Neural cell (in vitro differentiated cells): ENCODE data around the gene RPS4Y1. TPM values are rescaled to one million over a fixed set of nuclear protein-coding genes. Genes with fewer than 3 reads are reported as not detected.

Source experiments
- H2AFZ ChIP-seq: fragments of 200-600, 300-800 bp; sonication (generic), shearing (Covaris generic); 2 replicates; pipeline ENCODE4 v1.6.0; 2014; ENCODE audit warnings: low read depth, mild to moderate bottlenecking, antibody characterized with exemption, low read length, moderate library complexity
- H3F3A ChIP-seq: fragments of 200-600 bp; shearing (Covaris generic); 2 replicates; pipeline ENCODE4 v1.6.1; 2016; ENCODE audit warnings: mild to moderate bottlenecking, moderate library complexity, mixed read lengths, antibody characterized with exemption, low read length; ENCODE audit not compliant: insufficient read depth, poor library complexity, severe bottlenecking
- H3K27ac ChIP-seq: fragments of 200-600, 300-800 bp; sonication (generic), shearing (Covaris generic); 2 replicates; pipeline ENCODE4 v1.5.1; 2014; ENCODE audit warnings: mild to moderate bottlenecking, low read length, moderate library complexity
- H3K27me3 ChIP-seq: fragments of 300-800, 200-600 bp; sonication (generic), shearing (Covaris generic); 2 replicates; pipeline ENCODE4 v1.6.0; 2014; ENCODE audit warnings: mild to moderate bottlenecking, low read depth, low read length, moderate library complexity; ENCODE audit not compliant: insufficient read depth
- H3K36me3 ChIP-seq: fragments of 300-800, 200-600 bp; sonication (generic), shearing (Covaris generic); 2 replicates; pipeline ENCODE4 v1.5.1; 2014; ENCODE audit warnings: mild to moderate bottlenecking, antibody characterized with exemption, low read length, moderate library complexity; ENCODE audit not compliant: insufficient read depth
- H3K4me2 ChIP-seq: fragments of 300-800, 200-600 bp; sonication (generic), shearing (Covaris generic); 2 replicates; pipeline ENCODE4 v1.6.0; 2014; ENCODE audit warnings: mild to moderate bottlenecking, low read length
- H3K4me3 ChIP-seq: fragments of 300-800, 200-600 bp; sonication (generic), shearing (Covaris generic); 2 replicates; pipeline ENCODE4 v1.5.1; 2014; ENCODE audit warnings: mild to moderate bottlenecking, low read length, moderate library complexity
- H3K79me2 ChIP-seq: fragments of 200-600 bp; shearing (Covaris generic); replicated peaks from 2 replicates; pipeline ENCODE4 v1.6.0; 2014; ENCODE audit warnings: mild to moderate bottlenecking, low read length, moderate library complexity; ENCODE audit not compliant: insufficient read depth
- H3K9ac ChIP-seq: fragments of 300-800, 200-600 bp; sonication (generic), shearing (Covaris generic); 2 replicates; pipeline ENCODE4 v1.6.1; 2016; ENCODE audit warnings: mild to moderate bottlenecking, low read length, mixed read lengths
- H3K9me2 ChIP-seq: fragments of 200-600 bp; shearing (Covaris generic); 2 replicates; pipeline ENCODE4 v1.6.1; 2016; ENCODE audit warnings: mild to moderate bottlenecking, low read length, mixed read lengths; ENCODE audit not compliant: insufficient read depth
- H3K9me3 ChIP-seq: fragments of 200-600, 300-800 bp; sonication (generic), shearing (Covaris generic); 2 replicates; pipeline ENCODE4 v1.6.1; 2016; ENCODE audit warnings: mild to moderate bottlenecking, mixed run types, low read length, moderate library complexity, mixed read lengths
- H4K20me1 ChIP-seq: fragments of 200-600 bp; shearing (Covaris generic); 2 replicates; pipeline ENCODE4 v1.6.1; 2016; ENCODE audit warnings: mild to moderate bottlenecking, mixed run types; ENCODE audit not compliant: insufficient read depth
- EP300 ChIP-seq: fragments of 450-650 bp; conservative IDR thresholded peaks from 2 replicates; pipeline ENCODE4 v1.6.1; 2014; ENCODE audit warnings: antibody characterized with exemption, mild to moderate bottlenecking, moderate library complexity; ENCODE audit not compliant: poor library complexity, severe bottlenecking
- EZH2 ChIP-seq: fragments of 200-600, 300-800 bp; shearing (Covaris generic), sonication (generic); IDR thresholded peaks from 2 replicates; pipeline ENCODE4 v1.6.1; 2014; ENCODE audit warnings: antibody characterized with exemption, low read length, borderline replicate concordance, mild to moderate bottlenecking; ENCODE audit not compliant: insufficient read depth, poor library complexity, severe bottlenecking
- MXI1 ChIP-seq: fragments of 450-650 bp; conservative IDR thresholded peaks from 2 replicates; pipeline ENCODE4 v1.6.1; 2014; ENCODE audit warnings: antibody characterized with exemption, mild to moderate bottlenecking; ENCODE audit not compliant: poor library complexity, severe bottlenecking
- POLR2AphosphoS5 ChIP-seq: IDR thresholded peaks from 2 replicates; pipeline ENCODE4 v1.6.1; 2012
- RAD21 ChIP-seq: fragments of 450-650 bp; conservative IDR thresholded peaks from 2 replicates; pipeline ENCODE4 v1.6.1; 2014; ENCODE audit warnings: antibody characterized with exemption, mild to moderate bottlenecking, moderate library complexity
- SMC3 ChIP-seq: fragments of 450-650 bp; conservative IDR thresholded peaks from 2 replicates; pipeline ENCODE4 v1.6.1; 2014; ENCODE audit warnings: antibody characterized with exemption, mild to moderate bottlenecking, moderate library complexity; ENCODE audit not compliant: poor library complexity
- TAF1 ChIP-seq: IDR thresholded peaks from 2 replicates; pipeline ENCODE4 v1.6.1; 2012; ENCODE audit warnings: low read depth
- polyA plus RNA-seq: library from polyadenylated mRNA; depleted of rRNA; stranded (reverse); fragments of >200 nt; gene quantifications from 2 replicates; pipeline ENCODE4 v1.2.3, GENCODE V29; 2014
- TF ChIP-seq, protein P1 (sequence below): fragments of 450-650 bp; IDR thresholded peaks from 2 replicates; pipeline ENCODE4 v1.5.1; 2014; ENCODE audit warnings: antibody characterized with exemption, mild to moderate bottlenecking, moderate library complexity; ENCODE audit not compliant: poor library complexity, severe bottlenecking
- TF ChIP-seq, protein P2 (sequence below): IDR thresholded peaks from 2 replicates; pipeline ENCODE4 v1.6.1; 2012; ENCODE audit warnings: borderline replicate concordance

The RPS4Y1 gene
- polyA plus RNA-seq, 1 donor from 2014 or later: 224 TPM

- Histone ChIP-seq H3K27ac (no peak overlapping the region), H4K20me1 (no peaks in the 10 kb centered on the region), H3K4me2 (no peak overlapping the region), H3K9me3 (no peaks in the 10 kb centered on the region), H3K9me2 (no peaks in the 10 kb centered on the region), H3K79me2 (no peaks in the 10 kb centered on the region), H3K27me3 (no peaks in the 10 kb centered on the region), H3F3A (no peaks in the 10 kb centered on the region), H3K36me3 (no peaks in the 10 kb centered on the region), H2AFZ (no peak overlapping the region), H3K9ac (no peak overlapping the region), H3K4me3 (no peak overlapping the region)
- no peak for TF ChIP-seq SMC3
- TF ChIP-seq RAD21: no peak
- TF ChIP-seq TAF1: no peak
- TF ChIP-seq, protein P1, sequence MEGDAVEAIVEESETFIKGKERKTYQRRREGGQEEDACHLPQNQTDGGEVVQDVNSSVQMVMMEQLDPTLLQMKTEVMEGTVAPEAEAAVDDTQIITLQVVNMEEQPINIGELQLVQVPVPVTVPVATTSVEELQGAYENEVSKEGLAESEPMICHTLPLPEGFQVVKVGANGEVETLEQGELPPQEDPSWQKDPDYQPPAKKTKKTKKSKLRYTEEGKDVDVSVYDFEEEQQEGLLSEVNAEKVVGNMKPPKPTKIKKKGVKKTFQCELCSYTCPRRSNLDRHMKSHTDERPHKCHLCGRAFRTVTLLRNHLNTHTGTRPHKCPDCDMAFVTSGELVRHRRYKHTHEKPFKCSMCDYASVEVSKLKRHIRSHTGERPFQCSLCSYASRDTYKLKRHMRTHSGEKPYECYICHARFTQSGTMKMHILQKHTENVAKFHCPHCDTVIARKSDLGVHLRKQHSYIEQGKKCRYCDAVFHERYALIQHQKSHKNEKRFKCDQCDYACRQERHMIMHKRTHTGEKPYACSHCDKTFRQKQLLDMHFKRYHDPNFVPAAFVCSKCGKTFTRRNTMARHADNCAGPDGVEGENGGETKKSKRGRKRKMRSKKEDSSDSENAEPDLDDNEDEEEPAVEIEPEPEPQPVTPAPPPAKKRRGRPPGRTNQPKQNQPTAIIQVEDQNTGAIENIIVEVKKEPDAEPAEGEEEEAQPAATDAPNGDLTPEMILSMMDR: no peak
- no peak for TF ChIP-seq MXI1
- TF ChIP-seq EZH2: no peak
- TF ChIP-seq, protein P2, sequence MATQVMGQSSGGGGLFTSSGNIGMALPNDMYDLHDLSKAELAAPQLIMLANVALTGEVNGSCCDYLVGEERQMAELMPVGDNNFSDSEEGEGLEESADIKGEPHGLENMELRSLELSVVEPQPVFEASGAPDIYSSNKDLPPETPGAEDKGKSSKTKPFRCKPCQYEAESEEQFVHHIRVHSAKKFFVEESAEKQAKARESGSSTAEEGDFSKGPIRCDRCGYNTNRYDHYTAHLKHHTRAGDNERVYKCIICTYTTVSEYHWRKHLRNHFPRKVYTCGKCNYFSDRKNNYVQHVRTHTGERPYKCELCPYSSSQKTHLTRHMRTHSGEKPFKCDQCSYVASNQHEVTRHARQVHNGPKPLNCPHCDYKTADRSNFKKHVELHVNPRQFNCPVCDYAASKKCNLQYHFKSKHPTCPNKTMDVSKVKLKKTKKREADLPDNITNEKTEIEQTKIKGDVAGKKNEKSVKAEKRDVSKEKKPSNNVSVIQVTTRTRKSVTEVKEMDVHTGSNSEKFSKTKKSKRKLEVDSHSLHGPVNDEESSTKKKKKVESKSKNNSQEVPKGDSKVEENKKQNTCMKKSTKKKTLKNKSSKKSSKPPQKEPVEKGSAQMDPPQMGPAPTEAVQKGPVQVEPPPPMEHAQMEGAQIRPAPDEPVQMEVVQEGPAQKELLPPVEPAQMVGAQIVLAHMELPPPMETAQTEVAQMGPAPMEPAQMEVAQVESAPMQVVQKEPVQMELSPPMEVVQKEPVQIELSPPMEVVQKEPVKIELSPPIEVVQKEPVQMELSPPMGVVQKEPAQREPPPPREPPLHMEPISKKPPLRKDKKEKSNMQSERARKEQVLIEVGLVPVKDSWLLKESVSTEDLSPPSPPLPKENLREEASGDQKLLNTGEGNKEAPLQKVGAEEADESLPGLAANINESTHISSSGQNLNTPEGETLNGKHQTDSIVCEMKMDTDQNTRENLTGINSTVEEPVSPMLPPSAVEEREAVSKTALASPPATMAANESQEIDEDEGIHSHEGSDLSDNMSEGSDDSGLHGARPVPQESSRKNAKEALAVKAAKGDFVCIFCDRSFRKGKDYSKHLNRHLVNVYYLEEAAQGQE: no peak
- no peak for TF ChIP-seq POLR2AphosphoS5
- TF ChIP-seq EP300: no peak
These were observed 32.8 kb downstream of the RPS4Y1 start for GRCh38 chrY:2874211-2874610.

GRCh38 chrY:2883561-2883960 is 42.2 kb downstream of the RPS4Y1 start:
- Histone ChIP-seq H3K4me2 (no peak overlapping the region), H3K79me2 (no peaks in the 10 kb centered on the region), H4K20me1 (no peaks in the 10 kb centered on the region), H3K4me3 (no peak overlapping the region), H3K27ac (no peak overlapping the region), H3K9ac (no peak overlapping the region), H3K9me3 (no peaks in the 10 kb centered on the region), H3K36me3 (no peaks in the 10 kb centered on the region), H3K9me2 (no peaks in the 10 kb centered on the region), H3F3A (no peaks in the 10 kb centered on the region), H3K27me3 (no peaks in the 10 kb centered on the region), H2AFZ (no peak overlapping the region)
- TF ChIP-seq TAF1 (no peak), POLR2AphosphoS5 (no peak), EZH2 (no peak), SMC3 (no peak), MXI1 (no peak), RAD21 (no peak), EP300 (no peak)
- TF ChIP-seq, protein P2: no peak
- TF ChIP-seq, protein P1: no peak
